Glutamatergic neuron (in vitro differentiated cells): ENCODE measurements around the gene HMGB1. TPM values are rescaled to one million over a fixed set of nuclear protein-coding genes. Genes with fewer than 3 reads are reported as not detected.
"Not testable (repeated sequence)": the region's sequence is repeated elsewhere in the genome, so short reads cannot be mapped to it uniquely, and the experiment has no call there.

Experiments used
- DNase-seq: peaks from one replicate; pipeline ENCODE4 v3.0.0; 2022
- H3K27ac Mint-ChIP-seq: one replicate; pipeline ENCODE4 v1.8.0; 2020; ENCODE audit warnings: mild to moderate bottlenecking, mixed read lengths, inconsistent platforms; ENCODE audit not compliant: unreplicated experiment
- H3K27me3 Mint-ChIP-seq: one replicate; pipeline ENCODE4 v1.8.0; 2020; ENCODE audit warnings: mild to moderate bottlenecking, moderate library complexity, mixed read lengths, inconsistent platforms; ENCODE audit not compliant: unreplicated experiment
- H3K36me3 Mint-ChIP-seq: one replicate; pipeline ENCODE4 v1.8.0; 2020; ENCODE audit warnings: mild to moderate bottlenecking, mixed read lengths, inconsistent platforms; ENCODE audit not compliant: unreplicated experiment
- H3K4me1 Mint-ChIP-seq: one replicate; pipeline ENCODE4 v1.8.0; 2020; ENCODE audit warnings: mild to moderate bottlenecking, low read depth, mixed read lengths, inconsistent platforms; ENCODE audit not compliant: unreplicated experiment
- H3K4me3 Mint-ChIP-seq: one replicate; pipeline ENCODE4 v1.8.0; 2020; ENCODE audit warnings: mild to moderate bottlenecking, mixed read lengths, inconsistent platforms; ENCODE audit not compliant: unreplicated experiment
- H3K9me3 Mint-ChIP-seq: one replicate; pipeline ENCODE4 v1.8.0; 2020; ENCODE audit warnings: mild to moderate bottlenecking, moderate library complexity, mixed read lengths, inconsistent platforms; ENCODE audit not compliant: unreplicated experiment
- CTCF ChIP-seq: fragments of 200-600 bp; sonication (generic); IDR thresholded peaks from one replicate; pipeline ENCODE4 v1.5.0; 2021; ENCODE audit not compliant: partially characterized antibody, unreplicated experiment
- total RNA-seq: library from RNA; stranded (reverse); fragmentation: NEBNext Ultra II Directional; extraction: Animal tissue kit (Norgen Biotek cat#: 25700); gene quantifications from one replicate; pipeline ENCODE4 v1.2.1, GENCODE V29; 2021; ENCODE audit not compliant: unreplicated experiment

Gene HMGB1
- total RNA-seq, 1 donor from 2014 or later: 501 TPM

GRCh38 chr13:30463787-30464495, 1.8 kb downstream of the HMGB1 start:
- Mint-ChIP-seq H3K9me3 (peaks cover 18% of the 10 kb centered on the region), H3K36me3 (peaks cover 3% of the 10 kb centered on the region), H3K27me3 (peaks cover 15% of the 10 kb centered on the region), H3K4me3 (peak overlapping the region; percentile 98), H3K27ac (peak overlapping the region; percentile 97), H3K4me1 (peaks cover 19% of the 10 kb centered on the region)
- no peak for TF ChIP-seq CTCF
- DNase-seq: peak; percentile 22

GRCh38 chr13:30461279-30462066, 4.3 kb downstream of the HMGB1 start:
- peak overlapping the region; percentile 79 for H3K27ac Mint-ChIP-seq
- H3K4me3 Mint-ChIP-seq: peak overlapping the region; percentile 85

DNA sequence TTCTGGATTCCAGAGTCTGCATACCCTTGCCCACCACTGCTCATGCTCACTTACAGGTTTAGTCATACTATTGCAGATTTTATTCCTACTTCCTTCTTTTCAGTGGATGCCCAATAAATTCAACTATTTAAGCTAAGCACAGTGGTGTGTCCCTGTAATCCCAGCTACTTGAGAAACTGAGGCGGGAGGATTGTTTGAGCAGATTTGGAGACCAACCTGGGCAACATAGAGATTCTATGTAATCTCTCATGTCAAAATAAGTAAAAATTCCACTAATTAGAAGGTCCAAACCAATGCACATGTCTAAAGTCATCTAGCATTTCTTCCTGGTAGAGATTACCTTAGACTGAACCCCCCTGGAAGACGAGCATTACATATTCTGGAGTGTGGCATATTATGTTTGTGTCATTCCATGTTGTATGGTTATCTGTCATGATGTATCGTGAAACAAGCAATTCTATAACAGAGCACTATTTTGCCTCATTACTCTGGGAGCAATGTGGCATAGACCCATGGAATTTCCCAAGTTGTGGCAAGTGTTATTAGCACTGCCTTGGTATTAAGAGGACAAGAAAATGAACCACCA, 8.3 kb downstream of the HMGB1 start:
- DNase-seq: no peak
- Mint-ChIP-seq H3K4me1 (peaks cover 17% of the 10 kb centered on the region), H3K36me3 (peaks cover 3% of the 10 kb centered on the region), H3K4me3 (no peak overlapping the region), H3K9me3 (peaks cover 3% of the 10 kb centered on the region), H3K27ac (no peak overlapping the region), H3K27me3 (no peaks in the 10 kb centered on the region)
- no peak for TF ChIP-seq CTCF

More at GRCh38 chr13:30461279-30462066, 4.3 kb downstream of the HMGB1 start:
- H3K4me1 Mint-ChIP-seq: peaks cover 16% of the 10 kb centered on the region
- not testable (repeated sequence) for H3K36me3 Mint-ChIP-seq, DNase-seq
- peaks cover 19% of the 10 kb centered on the region for H3K9me3 Mint-ChIP-seq
- H3K27me3 Mint-ChIP-seq: peaks cover 15% of the 10 kb centered on the region

DNA sequence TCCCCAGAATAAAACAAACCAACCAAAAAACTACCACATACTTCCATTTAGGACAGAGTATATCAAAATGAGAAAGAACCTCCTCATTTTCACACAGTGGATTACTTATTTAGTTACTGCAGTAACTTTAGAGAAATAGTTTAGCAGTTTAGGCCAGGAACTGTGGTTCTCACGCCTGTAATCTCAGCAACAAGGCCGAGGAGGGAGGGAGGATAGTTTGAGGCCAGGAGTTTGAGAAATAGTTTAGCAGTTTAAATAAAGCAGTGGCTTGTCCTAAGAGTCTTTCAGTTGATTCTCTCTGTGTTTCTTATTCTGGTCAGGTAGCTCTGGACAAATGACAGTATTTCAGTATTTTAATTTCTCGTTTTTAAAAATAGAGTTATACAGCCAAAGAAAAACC, 9.4 kb downstream of the HMGB1 start:
- Mint-ChIP-seq H3K9me3 (peaks cover 3% of the 10 kb centered on the region), H3K27me3 (no peaks in the 10 kb centered on the region), H3K27ac (peak overlapping the region; percentile 14), H3K4me3 (no peak overlapping the region), H3K36me3 (peaks cover 2% of the 10 kb centered on the region), H3K4me1 (peaks cover 11% of the 10 kb centered on the region)
- no peak for TF ChIP-seq CTCF
- DNase-seq: no peak

- peaks cover 3% of the 10 kb centered on the region for H3K9me3 Mint-ChIP-seq
Measured at GRCh38 chr13:30454991-30455390, 10.7 kb downstream of the HMGB1 start.

More at GRCh38 chr13:30454991-30455390, 10.7 kb downstream of the HMGB1 start:
- Mint-ChIP-seq H3K4me1 (peaks cover 11% of the 10 kb centered on the region), H3K27me3 (no peaks in the 10 kb centered on the region), H3K27ac (no peak overlapping the region), H3K4me3 (no peak overlapping the region), H3K36me3 (no peaks in the 10 kb centered on the region)
- TF ChIP-seq CTCF: no peak
- DNase-seq: no peak
